Left lung (tissue), 10 donors: ENCODE results near the gene NECAB2. TPM values are rescaled to one million over a fixed set of nuclear protein-coding genes. Genes with fewer than 3 reads are reported as not detected.

Source experiments
- ATAC-seq: fragments of 200-7000 bp; cut with Tn5 transposase; one replicate; pipeline ENCODE4 v1.9.1; 2020; ENCODE audit warnings: moderate library complexity
- DNase-seq, 4 donors: peaks; one replicate each; pipeline ENCODE4 v3.0.0-alpha.2; 2013 to 2020
- H3K27ac ChIP-seq, 2 donors: fragments of 200-600 bp; sonication (generic) in 1 of 2; one replicate each; pipeline versions ENCODE4 v1.5.0 to v1.8.0; 2020 to 2021
- H3K27me3 ChIP-seq, 2 donors: fragments of 200-600 bp; sonication (generic) in 1 of 2; one replicate each; pipeline versions ENCODE4 v1.5.0 to v1.8.0; 2020 to 2021
- H3K36me3 ChIP-seq, 2 donors: fragments of 200-600 bp; sonication (generic) in 1 of 2; one replicate each; pipeline versions ENCODE4 v1.5.0 to v1.8.0; 2020 to 2021
- H3K4me1 ChIP-seq, 2 donors: fragments of 200-600 bp; one replicate each; pipeline ENCODE4 v1.8.0; 2021
- H3K4me3 ChIP-seq, 2 donors: fragments of 200-600 bp; sonication (generic) in 1 of 2; one replicate each; pipeline versions ENCODE4 v1.5.0 to v1.8.0; 2020 to 2021; ENCODE audit warnings: mild to moderate bottlenecking in 1 of 2
- H3K9me3 ChIP-seq, 2 donors: fragments of 200-600 bp; sonication (generic) in 1 of 2; one replicate each; pipeline versions ENCODE4 v1.5.0 to v1.8.0; 2020 to 2021
- CTCF ChIP-seq, 2 donors: fragments of 200-600 bp; sonication (generic) in 1 of 2; IDR thresholded peaks; one replicate each; pipeline versions ENCODE4 v1.5.0 to v1.8.0; 2021; ENCODE audit warnings: antibody characterized with exemption in 2 of 2
- intact Hi-C, 2 donors: fragments of 100-400 bp; cut with DNase I; formaldehyde crosslinking; loops; one replicate each; pipeline versions ENCODE4 v1.11.2 to v1.14.2; 2022
- polyA plus RNA-seq, 6 donors: library from polyadenylated mRNA; unstranded; fragments of 120-200 nt; gene quantifications; one replicate each; pipeline ENCODE4 v1.2.1, GENCODE V29; 2013; ENCODE audit not compliant: insufficient read length in 6 of 6
- total RNA-seq, 2 donors: library from RNA; stranded (reverse); fragmentation: NEBNext Ultra II Directional; extraction: Animal tissue kit (Norgen Biotek cat#: 25700); gene quantifications; one replicate each; pipeline ENCODE4 v1.2.1, GENCODE V29; 2021
- donor health status: DM: no; HTN: yes; CAD: no.
- donor health status: DM: no; HTN: no; CAD: no.

NECAB2 gene
- total and polyA plus RNA-seq, 8 donors: 0.17 to 0.79 (median 0.42) TPM

GRCh38 chr16:84034516-84034915, 66.5 kb downstream of the NECAB2 start:
- Histone ChIP-seq H3K27me3 (peaks cover 0 to 53% of the 10 kb centered on the region in 2 donors), H3K4me3 (no peak overlapping the region), H3K9me3 (peaks cover 0 to 11% of the 10 kb centered on the region in 2 donors), H3K27ac (no peak overlapping the region), H3K4me1 (no peaks in the 10 kb centered on the region), H3K36me3 (no peaks in the 10 kb centered on the region)
- DNase-seq (peak in 1 of 4 donors; percentile 38), ATAC-seq (no peak)
- no peak for TF ChIP-seq CTCF (IDR thresholded peaks at IDR 0.05)
- intact Hi-C loops: no loop called here

GRCh38 chr16:84036131-84036530, 68.1 kb downstream of the NECAB2 start:
- ATAC-seq: no peak
- Histone ChIP-seq H3K4me3 (no peak overlapping the region), H3K4me1 (no peaks in the 10 kb centered on the region), H3K27me3 (peaks cover 0 to 63% of the 10 kb centered on the region in 2 donors), H3K36me3 (no peaks in the 10 kb centered on the region), H3K9me3 (peaks cover 0 to 11% of the 10 kb centered on the region in 2 donors), H3K27ac (no peak overlapping the region)
- intact Hi-C loops: no loop called here
- TF ChIP-seq CTCF (IDR thresholded peaks at IDR 0.05): no peak
- DNase-seq: no peak

- TF ChIP-seq CTCF (IDR thresholded peaks at IDR 0.05): no peak
- H3K4me1 ChIP-seq: no peaks in the 10 kb centered on the region
- no peak overlapping the region for H3K4me3 ChIP-seq
- DNase-seq (peak in 1 of 4 donors; percentile 62), ATAC-seq (no peak)
- H3K27me3 ChIP-seq: peaks cover 0 to 63% of the 10 kb centered on the region in 2 donors
- no peak overlapping the region for H3K27ac ChIP-seq
- H3K36me3 ChIP-seq: no peaks in the 10 kb centered on the region
- H3K9me3 ChIP-seq: peaks cover 0 to 11% of the 10 kb centered on the region in 2 donors
- intact Hi-C loops: no loop called here
Measured at GRCh38 chr16:84036982-84037425, 69.0 kb downstream of the NECAB2 start.

- DNase-seq: peak in 1 of 4 donors; percentile 55
- ATAC-seq: no peak
- no peak overlapping the region for H3K27ac ChIP-seq
- peaks cover 0 to 4% of the 10 kb centered on the region in 2 donors for H3K4me1 ChIP-seq
- H3K27me3 ChIP-seq: peaks cover 0 to 66% of the 10 kb centered on the region in 2 donors
- no peak for TF ChIP-seq CTCF (IDR thresholded peaks at IDR 0.05)
- H3K4me3 ChIP-seq: no peak overlapping the region
- H3K9me3 ChIP-seq: peaks cover 0 to 11% of the 10 kb centered on the region in 2 donors
- H3K36me3 ChIP-seq: no peaks in the 10 kb centered on the region
- intact Hi-C loops: no loop called here
Measured at GRCh38 chr16:84038469-84038868, 70.4 kb downstream of the NECAB2 start.

GRCh38 chr16:84039696-84040095, 71.7 kb downstream of the NECAB2 start:
- ATAC-seq: no peak
- Histone ChIP-seq H3K36me3 (no peaks in the 10 kb centered on the region), H3K4me1 (peaks cover 0 to 4% of the 10 kb centered on the region in 2 donors), H3K9me3 (peaks cover 0 to 11% of the 10 kb centered on the region in 2 donors), H3K27ac (no peak overlapping the region), H3K4me3 (no peak overlapping the region), H3K27me3 (peaks cover 0 to 68% of the 10 kb centered on the region in 2 donors)
- peak in 1 of 4 donors; percentile 43 for DNase-seq
- no peak for TF ChIP-seq CTCF (IDR thresholded peaks at IDR 0.05)
- intact Hi-C loops: no loop called here
